Hematopoietic multipotent progenitor cell treated with erythropoietin and hydrocortisone succinate and interleukin-3 and kit ligand, for 17 days (in vitro differentiated cells): ENCODE measurements around the gene HBM.
A peak's percentile ranks its signal among the peaks of the same experiment; 100 is the strongest.
"Not testable (repeated sequence)": the region's sequence is repeated elsewhere in the genome, so short reads cannot be mapped to it uniquely, and the experiment has no call there.

Experiments used
- DNase-seq: peaks from one replicate; pipeline ENCODE4 v3.0.0-alpha.2; 2015; ENCODE audit warnings: low spot score

The HBM gene

DNA sequence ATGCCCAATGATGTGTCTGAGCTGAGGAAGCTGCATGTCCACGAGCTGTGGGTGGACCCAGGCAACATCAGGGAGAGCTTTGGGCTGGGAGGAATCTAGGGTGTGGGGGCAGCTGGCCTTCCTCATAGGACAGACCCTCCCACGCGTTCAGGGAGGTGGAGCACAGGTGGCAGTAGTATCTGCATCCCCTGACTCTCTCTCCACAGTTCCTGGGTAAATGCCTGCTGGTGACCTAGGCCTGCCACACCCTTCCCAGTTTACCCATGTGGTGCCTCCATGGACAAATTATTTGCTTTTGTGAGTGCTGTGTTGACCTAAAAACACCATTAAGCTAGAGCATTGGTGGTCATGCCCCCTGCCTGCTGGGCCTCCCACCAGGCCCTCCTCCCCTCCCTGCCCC, 3.2 kb downstream of the HBM start:
- peak; percentile 73 for DNase-seq

DNA sequence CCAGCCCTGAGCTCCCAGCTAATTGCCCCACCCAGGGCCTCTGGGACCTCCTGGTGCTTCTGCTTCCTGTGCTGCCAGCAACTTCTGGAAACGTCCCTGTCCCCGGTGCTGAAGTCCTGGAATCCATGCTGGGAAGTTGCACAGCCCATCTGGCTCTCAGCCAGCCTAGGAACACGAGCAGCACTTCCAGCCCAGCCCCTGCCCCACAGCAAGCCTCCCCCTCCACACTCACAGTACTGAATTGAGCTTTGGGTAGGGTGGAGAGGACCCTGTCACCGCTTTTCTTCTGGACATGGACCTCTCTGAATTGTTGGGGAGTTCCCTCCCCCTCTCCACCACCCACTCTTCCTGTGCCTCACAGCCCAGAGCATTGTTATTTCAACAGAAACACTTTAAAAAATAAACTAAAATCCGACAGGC, 4.3 kb downstream of the HBM start:
- peak; percentile 79 for DNase-seq

DNA sequence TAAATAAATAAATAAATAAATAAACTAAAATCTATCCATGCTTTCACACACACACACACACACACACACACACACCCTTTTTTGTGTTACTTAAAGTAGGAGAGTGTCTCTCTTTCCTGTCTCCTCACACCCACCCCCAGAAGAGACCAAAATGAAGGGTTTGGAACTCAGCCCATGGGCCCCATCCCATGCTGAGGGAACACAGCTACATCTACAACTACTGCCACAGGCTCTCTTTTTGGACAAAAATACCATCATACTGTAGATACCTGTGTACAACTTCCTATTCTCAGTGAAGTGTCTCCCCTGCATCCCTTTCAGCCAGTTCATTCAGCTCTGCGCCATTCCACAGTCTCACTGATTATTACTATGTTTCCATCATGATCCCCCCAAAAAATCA, 5.0 kb downstream of the HBM start:
- peak; percentile 61 for DNase-seq

DNA sequence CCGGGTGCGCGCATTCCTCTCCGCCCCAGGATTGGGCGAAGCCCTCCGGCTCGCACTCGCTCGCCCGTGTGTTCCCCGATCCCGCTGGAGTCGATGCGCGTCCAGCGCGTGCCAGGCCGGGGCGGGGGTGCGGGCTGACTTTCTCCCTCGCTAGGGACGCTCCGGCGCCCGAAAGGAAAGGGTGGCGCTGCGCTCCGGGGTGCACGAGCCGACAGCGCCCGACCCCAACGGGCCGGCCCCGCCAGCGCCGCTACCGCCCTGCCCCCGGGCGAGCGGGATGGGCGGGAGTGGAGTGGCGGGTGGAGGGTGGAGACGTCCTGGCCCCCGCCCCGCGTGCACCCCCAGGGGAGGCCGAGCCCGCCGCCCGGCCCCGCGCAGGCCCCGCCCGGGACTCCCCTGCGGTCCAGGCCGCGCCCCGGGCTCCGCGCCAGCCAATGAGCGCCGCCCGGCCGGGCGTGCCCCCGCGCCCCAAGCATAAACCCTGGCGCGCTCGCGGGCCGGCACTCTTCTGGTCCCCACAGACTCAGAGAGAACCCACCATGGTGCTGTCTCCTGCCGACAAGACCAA, 6.7 kb downstream of the HBM start, which contains the start of gene HBA2:
HBA2 (plus strand) TSS at position 503 of the 568 bp plus-strand sequence; CDS start at position 540, 37 bp downstream.
- DNase-seq, result not testable (repeated sequence)

GRCh38 chr16:173211-173854, 7.6 kb downstream of the HBM start:
- peak; percentile 82 for DNase-seq

GRCh38 chr16:173928-174769, 8.4 kb downstream of the HBM start:
- DNase-seq, result peak; percentile 93

- DNase-seq, result peak; percentile 90
Measured at GRCh38 chr16:175011-175949, 9.5 kb downstream of the HBM start.

- not testable (repeated sequence) for DNase-seq
Measured at GRCh38 chr16:176006-176405, 10.2 kb downstream of the HBM start.

- DNase-seq, result peak; percentile 66
Measured at GRCh38 chr16:176477-177382, 11.0 kb downstream of the HBM start, which contains the start of gene HBA1. Gene HBA1 (plus strand): TSS chr16:176680. CDS start chr16:176717, 37 bp downstream.

GRCh38 chr16:177394-177822, 11.6 kb downstream of the HBM start:
- DNase-seq, result peak; percentile 82

GRCh38 chr16:177981-178667, 12.3 kb downstream of the HBM start:
- peak; percentile 90 for DNase-seq

DNA sequence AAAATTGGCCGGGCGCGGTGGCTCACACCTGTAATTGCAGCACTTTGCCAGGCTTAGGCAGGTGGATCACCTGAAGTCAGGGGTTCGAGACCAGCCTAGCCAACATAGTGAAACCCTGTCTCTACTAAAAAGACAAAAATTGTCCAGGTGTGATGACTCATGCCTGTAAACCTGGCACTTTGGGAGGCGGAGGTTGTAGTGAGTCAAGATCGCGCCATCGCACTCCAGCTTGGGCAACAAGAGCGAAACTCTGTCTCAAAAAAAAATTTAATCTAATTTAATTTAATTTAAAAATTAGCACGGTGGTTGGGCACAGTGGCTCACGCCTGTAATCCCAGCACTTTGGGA, 12.9 kb downstream of the HBM start:
- peak; percentile 90 for DNase-seq

- peak; percentile 90 for DNase-seq
Measured at GRCh38 chr16:179211-180092, 13.7 kb downstream of the HBM start.

DNA sequence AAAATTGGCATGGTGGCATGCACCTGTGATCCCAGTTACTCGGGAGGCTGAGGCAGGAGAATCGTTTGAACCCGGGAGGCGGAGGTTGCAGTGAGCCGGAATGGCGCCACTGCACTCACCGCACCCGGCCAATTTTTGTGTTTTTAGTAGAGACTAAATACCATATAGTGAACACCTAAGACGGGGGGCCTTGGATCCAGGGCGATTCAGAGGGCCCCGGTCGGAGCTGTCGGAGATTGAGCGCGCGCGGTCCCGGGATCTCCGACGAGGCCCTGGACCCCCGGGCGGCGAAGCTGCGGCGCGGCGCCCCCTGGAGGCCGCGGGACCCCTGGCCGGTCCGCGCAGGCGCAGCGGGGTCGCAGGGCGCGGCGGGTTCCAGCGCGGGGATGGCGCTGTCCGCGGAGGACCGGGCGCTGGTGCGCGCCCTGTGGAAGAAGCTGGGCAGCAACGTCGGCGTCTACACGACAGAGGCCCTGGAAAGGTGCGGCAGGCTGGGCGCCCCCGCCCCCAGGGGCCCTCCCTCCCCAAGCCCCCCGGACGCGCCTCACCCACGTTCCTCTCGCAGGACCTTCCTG, 14.4 kb downstream of the HBM start, which contains the start of gene HBQ1:
HBQ1 (plus strand) TSS at position 359 of the 575 bp plus-strand sequence; CDS start at position 387, 28 bp downstream.
- DNase-seq, result peak; percentile 89

- DNase-seq, result peak; percentile 92
Measured at GRCh38 chr16:180681-181564, 15.1 kb downstream of the HBM start.

DNA sequence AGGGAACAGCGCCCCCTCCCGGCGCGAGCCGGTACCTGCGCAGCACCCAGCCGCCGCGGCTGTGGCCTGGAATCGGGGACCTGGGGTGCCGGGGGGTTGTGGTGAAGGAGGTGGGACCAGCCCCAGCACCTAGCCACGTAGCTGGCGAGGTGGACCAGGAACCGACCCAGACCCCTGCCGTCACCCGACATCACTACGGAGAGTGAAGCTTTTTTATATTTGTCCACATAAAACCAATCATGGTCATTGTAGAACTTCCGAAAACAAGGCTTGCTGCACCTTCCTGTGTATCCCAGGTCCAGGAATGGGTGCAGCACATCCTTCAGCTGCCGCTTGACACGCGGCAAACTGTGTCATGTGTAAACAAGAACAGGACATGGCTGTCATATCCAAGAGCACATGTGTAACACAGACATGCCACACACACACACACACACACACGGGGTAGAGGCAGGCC, 15.8 kb downstream of the HBM start:
- DNase-seq, result no peak

DNA sequence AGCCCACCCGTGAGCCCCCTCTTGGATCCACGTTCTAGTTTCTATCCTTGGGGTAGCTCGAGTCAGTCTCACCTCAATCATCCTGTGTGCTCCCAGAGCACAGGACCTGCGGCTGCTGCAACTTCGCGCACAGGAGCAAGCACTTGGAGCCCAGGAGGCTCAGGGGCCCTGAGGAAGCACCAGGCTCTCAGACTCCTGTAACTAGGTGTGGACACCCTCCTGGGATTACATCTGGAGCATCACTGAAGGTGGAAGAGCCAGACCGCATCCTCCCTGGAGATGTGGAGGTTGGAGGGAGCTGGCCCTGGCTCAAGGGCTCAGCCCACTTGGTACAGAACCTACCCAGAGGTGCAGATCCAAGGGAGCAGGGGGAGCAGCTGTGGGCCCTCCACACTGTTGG, 17.2 kb downstream of the HBM start:
- DNase-seq, result peak; percentile 34
